PFSK-1 (cell line): ENCODE measurements around the gene RPUSD3.

Source experiments
- FOXP2 ChIP-seq: optimal IDR thresholded peaks from 2 replicates; pipeline ENCODE3; 2011; ENCODE audit warnings: borderline replicate concordance, control low read depth, inconsistent platforms; ENCODE audit not compliant: insufficient read depth; ENCODE audit errors: extremely low read length, extremely low read depth
- POLR2AphosphoS5 ChIP-seq: IDR thresholded peaks from 2 replicates; pipeline ENCODE4 v1.6.1; 2012; ENCODE audit warnings: low read depth, mild to moderate bottlenecking, control low read depth, low read length, moderate library complexity
- SIN3A ChIP-seq: IDR thresholded peaks from 2 replicates; pipeline ENCODE4 v1.6.1; 2012; ENCODE audit warnings: mild to moderate bottlenecking, low read length, moderate library complexity, borderline replicate concordance; ENCODE audit not compliant: insufficient read depth

RPUSD3 gene

DNA sequence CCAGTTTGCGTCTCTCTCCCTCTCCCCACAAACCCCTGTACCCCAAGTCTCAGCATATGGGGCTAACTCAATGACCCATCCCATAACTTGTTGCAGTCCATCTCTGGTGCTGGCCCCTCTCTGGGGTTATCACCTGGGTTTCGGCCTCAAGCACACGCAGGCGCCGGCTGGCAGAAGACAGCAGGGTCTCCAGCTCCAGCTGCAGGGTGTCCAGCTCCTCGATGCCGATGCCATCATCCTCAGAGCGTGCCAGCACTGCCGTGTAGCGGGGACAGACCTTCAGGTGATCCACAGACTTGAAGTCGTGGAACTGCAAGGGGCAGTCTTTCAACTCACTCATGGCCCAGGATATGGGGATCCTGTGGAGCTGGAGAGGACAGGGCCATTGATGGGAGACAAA, 52.7 kb downstream of the RPUSD3 start:
- TF ChIP-seq SIN3A (no peak), POLR2AphosphoS5 (no peak), FOXP2 (no peak)
